GM11168 (cell line): ENCODE data around the gene MTUS2.

Experiments used
- in situ Hi-C: fragments of 300-500 bp; cut with MboI; formaldehyde crosslinking; loops from one replicate; pipeline ENCODE4 v1.12.0; 2022; ENCODE audit warnings: low sequenced_read_pairs; ENCODE audit not compliant: unreplicated experiment

The MTUS2 gene

DNA sequence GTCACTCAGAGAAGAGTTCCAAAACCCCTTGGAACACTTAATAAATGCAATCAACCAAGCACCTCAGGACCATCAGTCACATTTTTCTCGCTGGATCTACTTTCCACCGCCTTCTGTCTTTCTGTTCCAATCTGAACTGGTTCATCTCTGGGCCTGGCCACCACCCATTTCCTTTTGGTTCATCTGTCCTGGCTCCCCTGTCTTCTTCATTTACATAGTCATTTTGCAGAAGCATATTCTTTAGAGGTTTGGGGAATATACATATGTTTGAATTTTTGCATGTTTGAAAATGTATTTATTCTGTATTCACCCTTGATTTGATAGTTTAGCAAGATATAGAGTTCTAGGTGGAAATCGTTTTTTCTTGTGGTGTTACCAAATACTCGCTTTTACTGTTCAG lies 188.2 kb downstream of the MTUS2 start:
- in situ Hi-C loops, result no loop called here

DNA sequence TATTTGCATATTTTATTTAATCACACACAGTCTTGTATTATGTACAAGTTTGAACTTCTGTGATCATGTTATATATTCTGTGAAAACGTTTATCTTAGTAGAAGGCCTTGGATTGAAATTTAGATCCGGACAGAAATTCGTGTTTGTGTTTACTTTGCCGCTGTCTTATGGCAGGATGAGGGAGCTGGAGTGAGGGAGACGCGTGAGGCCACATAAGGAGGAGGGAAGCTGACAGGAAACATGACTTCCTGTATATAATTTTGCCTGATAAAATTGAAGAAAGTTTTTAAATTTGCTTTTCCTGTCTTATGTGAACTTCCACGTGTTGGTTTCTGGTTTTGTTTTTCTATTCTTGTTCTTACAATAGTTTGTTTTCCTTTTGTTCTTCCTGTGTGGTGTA lies 200.2 kb downstream of the MTUS2 start:
- in situ Hi-C loops, result no loop called here

DNA sequence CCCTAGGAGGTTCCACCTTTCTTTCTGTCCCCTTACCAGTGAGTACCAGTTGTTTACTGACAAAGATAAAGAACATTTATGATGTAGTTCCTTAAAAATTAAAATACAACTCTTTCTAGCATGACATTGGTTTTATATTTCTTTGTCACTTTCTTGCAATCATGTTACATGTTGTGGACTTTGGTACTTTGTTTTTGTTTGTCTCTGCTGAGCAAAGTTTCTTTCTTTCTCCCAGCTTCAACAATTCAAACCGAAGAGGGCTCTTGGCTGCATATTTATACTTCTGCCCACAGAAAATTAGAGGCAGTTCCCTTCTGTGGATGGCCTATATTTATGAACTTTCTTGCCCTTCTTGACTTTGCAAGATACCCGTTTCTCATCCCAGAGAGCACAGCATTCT lies 201.2 kb downstream of the MTUS2 start:
- in situ Hi-C loops, result no loop called here

DNA sequence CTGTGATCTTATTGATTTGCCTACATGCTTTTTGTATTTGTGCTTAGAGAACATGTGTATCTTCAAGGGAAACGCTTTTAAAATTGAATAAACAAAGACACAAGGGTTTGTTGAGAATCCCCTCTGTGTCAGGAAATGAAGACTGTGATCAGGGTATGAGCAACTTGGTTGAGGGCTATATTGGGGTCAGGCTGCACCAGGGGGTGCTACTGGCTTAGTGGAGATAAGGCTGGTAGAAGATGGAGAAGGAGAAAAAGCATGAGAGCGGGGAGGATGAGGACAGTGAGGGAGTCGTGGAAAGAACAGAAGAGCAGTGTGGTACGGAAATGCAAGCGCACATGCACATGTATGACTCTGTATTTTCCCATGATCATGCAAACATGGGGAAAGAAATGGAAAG lies 201.6 kb downstream of the MTUS2 start:
- in situ Hi-C loops, result no loop called here

GRCh38 chr13:29022410-29022809 lies 202.3 kb downstream of the MTUS2 start:
- in situ Hi-C loops, result no loop called here

GRCh38 chr13:29022968-29023367 lies 202.8 kb downstream of the MTUS2 start:
- in situ Hi-C loops, result no loop called here

- in situ Hi-C loops, result no loop called here
Measured at GRCh38 chr13:29024783-29025182, 204.6 kb downstream of the MTUS2 start.

DNA sequence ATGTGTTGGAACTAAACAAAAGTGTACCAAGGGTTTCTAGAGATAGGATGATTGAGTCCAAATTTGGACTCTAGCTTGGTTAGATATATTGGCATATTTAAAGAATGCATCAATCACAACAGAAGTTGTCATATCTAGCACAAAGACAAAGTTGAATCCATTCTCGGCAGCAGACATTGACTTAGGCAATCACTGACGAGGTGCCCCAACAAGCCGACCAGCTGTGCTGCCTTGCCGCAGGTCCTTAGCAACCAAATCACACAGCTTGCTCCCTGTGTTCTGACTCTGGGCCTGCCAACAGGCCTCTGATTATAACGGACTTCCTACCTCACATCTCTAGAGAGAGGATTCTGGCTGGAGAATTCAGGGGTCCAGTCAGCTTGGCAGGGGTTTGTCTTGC lies 208.7 kb downstream of the MTUS2 start:
- in situ Hi-C loops, result no loop called here

DNA sequence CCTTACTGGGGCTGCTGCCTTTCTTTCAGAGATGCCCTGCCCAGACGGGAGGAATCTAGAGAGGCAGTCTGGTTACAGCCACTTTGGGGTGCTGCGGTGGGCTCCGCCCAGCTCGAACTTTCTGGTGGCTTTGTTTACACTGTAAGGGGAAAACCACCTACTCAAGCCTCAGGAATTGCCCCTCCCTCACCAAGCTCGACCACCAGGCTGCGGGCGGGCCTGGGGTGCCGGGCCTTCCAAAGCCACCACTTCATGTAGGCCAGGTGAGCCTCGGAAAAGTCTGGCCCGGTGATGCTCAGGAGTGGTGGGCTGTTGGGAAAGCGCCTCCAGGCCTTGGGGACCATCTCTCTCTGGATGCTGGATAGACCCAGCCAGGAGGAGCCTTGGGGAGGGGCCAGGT lies 218.6 kb downstream of the MTUS2 start:
- in situ Hi-C loops, result no loop called here

DNA sequence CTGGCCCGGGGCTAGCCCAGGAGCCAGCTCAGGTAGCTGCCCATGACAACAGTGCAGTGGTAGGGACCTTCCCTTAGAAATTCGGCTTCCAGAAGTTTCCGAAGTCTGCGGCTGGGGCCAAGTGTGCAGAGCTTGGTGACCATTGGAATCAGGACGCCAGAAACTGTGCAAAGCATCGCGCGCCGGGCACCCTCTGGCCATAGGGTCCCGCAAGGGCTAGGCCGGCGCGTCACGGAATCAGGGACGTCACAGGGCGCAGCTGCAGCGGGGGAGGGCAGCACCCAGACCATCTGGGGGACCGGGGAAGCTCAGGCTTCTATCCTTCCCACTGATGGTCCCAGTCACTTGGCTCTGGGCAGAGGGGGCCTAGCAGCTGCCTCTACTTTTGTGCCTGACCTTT lies 219.1 kb downstream of the MTUS2 start:
- in situ Hi-C loops, result no loop called here

DNA sequence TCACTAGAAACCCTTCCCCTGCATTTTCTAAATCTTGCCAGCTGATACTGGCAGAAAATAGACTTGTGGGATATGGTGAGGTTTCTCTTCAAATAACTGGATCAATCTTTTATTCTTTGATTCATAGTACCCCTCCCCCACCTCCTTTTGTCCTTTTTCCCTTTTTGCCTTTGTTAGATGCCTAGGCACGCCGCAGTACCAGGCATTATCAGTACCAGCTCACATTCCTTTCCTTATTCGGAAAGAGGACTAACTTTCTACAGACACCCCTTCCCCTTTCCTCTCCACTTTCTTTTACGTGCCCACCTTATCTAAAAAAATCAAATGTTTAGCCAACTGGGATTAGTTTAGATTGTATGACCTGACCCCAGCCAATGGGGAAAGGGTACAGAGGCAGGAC lies 226.4 kb downstream of the MTUS2 start:
- in situ Hi-C loops, result no loop called here

GRCh38 chr13:29049524-29049923 lies 229.4 kb downstream of the MTUS2 start:
- in situ Hi-C loops, result no loop called here

DNA sequence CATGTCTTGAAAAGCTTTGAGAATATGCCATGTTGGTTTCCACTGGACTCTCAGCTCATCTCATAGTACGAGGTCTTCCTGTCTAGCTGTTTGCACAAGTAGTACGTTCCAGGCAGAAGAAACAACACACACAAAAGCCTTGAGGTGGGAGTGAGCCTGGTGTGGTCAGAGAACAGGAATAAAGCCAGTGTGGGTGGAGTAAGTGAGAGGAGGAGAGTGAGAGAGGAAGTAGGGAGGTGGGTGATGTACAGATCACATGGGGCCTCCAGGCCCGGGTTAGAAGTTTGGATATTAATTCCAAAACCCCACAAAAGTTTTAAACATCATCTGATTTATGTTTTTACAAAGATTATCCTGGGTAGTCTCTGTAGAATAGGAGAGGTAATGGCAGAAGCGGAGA lies 230.6 kb downstream of the MTUS2 start:
- in situ Hi-C loops, result no loop called here

DNA sequence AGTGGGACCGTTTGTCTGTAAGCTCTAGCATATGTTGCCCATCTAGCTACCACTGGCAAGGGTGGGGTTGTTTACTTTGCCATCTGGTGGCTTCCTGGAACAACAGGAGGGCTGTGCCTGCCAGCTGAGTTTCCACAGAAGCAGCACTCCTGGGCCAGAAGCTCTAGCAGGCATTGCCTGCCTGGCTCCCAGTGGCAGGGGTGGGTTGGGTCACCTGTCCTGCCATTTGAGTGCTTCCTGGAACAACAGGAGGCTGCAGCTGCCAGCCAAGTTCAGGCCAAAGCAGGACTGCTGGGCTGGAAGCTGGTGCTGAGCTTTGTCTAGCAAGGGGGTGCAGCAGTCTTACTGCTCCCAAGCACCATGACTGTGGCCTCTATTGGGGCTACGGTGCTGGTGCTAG lies 239.7 kb downstream of the MTUS2 start:
- in situ Hi-C loops, result no loop called here

- in situ Hi-C loops, result no loop called here
Measured at GRCh38 chr13:29065142-29065541, 245.0 kb downstream of the MTUS2 start.

DNA sequence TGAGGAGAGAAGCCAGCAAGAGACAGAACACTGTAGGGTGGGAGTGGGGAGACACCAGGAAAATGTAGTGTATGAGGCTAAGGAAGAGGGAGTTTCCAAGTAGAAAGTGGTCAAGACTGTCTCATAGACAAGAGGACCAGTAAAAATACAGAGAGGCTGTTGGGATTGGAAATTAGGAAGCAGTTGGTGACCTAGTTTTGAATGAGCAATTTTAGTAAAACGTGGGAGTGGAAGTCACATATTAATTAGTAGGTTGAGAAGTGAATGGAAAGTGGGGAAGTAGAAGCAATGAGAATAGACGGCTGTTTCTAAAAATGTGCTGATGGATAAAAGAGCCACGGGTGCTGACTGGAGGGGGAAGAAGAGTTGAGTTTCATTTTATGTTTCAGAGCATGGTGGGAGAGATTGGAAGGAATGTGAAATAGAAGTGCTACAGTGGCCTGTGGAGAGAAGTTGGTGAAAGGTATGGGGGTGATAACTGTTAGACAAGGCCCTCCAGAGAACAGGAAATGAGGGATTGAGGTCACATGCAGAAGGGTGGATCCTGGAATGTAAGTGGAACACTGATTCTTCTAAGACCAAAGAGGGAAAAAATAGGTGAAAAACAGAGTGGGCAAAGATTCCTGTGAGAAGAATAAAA lies 247.3 kb downstream of the MTUS2 start:
- in situ Hi-C loops, result no loop called here

DNA sequence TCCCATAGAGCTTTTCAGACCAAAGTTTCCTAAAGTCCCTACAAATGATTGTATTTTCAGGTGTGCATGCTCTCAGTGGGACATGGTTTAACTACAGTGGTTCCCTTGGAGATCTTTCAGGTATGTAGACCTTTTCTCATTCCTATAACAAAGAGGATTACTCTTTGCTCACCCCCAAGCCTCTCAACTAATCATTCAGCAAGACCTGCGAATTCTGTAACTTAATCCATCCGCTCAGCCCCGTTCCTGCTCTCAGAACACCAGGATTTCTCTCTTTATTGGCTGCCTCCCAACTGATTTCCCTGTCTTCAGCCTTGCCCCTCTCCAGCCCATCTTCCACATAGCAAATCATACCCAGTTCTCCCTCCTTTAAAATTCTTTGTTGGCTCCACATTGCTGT lies 253.6 kb downstream of the MTUS2 start:
- in situ Hi-C loops, result no loop called here

DNA sequence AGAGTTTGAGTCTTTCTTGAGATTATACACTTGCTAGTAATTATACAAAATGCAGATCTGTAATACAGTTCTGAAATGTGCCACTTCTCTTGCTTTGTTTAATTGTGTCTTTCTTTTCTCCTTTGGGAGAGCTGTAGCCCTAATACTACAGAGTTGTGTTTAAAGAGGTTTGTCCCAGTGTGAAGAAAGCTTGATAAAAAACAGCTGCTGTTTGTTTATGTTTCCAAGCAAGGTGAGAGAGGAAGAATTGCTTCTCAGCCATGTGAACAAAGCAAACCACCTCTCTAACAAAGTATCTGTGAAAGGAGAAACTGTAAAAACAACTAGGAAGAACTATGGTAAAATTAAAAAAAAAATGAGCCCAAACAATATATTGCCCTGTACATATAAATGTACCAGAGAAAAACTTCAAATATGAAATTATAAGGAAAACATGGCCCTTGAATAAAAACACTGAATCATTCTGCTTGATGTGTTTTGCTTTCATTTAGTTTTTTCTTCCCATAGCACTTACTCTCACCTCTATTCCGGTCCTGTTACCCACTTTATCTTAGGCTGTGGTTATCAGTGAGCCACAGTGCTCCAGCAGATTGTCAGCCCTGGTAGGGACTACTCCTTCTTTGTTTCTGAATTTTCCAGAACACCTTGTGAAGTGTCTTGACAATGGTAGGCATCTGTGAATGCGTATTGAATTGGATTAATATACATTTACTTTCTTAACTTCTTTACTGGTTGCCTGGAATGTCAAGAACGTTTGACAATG lies 257.1 kb downstream of the MTUS2 start:
- in situ Hi-C loops, result no loop called here

DNA sequence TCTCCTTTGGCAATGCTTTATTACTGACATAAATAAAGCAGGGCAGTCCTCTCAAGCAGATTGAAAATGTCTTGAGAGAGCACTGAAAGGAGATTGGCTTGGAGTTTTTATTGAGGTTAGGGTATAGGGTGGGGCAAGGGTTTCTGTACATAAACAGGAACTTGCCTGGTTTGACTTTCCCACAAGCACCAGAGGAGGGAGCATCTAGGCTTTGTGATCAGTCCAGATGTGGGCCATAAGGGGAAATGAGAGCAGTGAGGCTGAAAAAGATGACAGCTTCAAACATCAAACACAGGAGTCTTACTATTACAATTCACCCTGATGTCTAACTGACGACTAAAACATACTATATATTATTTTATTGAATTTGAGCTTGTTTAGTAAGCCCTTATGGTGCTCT lies 260.9 kb downstream of the MTUS2 start:
- in situ Hi-C loops, result no loop called here

DNA sequence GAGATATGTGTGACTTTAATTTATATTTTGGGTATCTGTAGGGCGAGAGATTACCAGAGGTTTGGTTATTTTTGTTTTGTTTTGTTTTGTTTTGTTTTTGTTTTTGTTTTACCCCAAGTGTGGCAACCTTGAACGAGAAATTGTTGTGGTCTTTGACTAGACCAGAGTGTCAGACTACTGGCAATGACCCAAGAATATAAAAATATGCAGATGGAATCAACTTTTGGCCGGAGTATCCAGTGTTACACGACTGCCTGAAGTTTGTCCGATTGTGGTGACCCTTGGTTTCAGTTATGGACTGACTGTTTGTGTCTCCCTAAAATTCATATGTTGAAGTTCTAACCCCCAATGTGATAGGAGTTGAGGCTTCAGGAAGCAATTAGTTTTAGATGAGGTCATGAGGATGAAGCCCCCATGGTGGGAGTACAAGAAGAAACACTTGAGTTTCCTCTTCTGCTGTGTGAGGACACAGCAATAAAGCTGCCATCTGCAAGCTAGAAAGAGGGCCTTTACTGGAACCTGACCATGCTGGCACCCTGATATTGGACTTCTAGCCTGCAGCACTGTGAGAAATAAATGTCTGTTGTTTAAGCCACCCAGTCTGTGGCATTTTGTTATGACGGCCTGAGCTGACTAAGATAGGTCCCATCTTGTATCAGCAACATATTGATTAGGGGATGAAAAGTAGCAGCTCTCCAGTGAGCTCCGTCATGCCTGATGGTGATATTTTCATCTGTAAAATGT lies 261.7 kb downstream of the MTUS2 start:
- in situ Hi-C loops, result no loop called here

- in situ Hi-C loops, result no loop called here
Measured at GRCh38 chr13:29099781-29100406, 279.8 kb downstream of the MTUS2 start.
